IMR-90 (cell line): ENCODE measurements around the gene PES1. TPM values are rescaled to one million over a fixed set of nuclear protein-coding genes. Genes with fewer than 3 reads are reported as not detected.
A peak's percentile ranks its signal among the peaks of the same experiment; 100 is the strongest.

Experiments used
- ATAC-seq: fragments of 200-7000 bp; cut with Tn5 transposase; 2 replicates; pipeline ENCODE4 v1.9.1; 2020; ENCODE audit warnings: low read depth, mild to moderate bottlenecking, moderate library complexity
- BruUV-seq: library from RNA; stranded (reverse); fragments of 400-500 nt; replicated peaks from 2 replicates; lab custom pipeline; 2021; lab: Mats Ljungman, UMichigan
- CTCF ChIA-PET: fragments of 300-600 bp; formaldehyde crosslinking; extraction: SDS; loops from one replicate; lab custom pipeline; 2021; ENCODE audit warnings: antibody characterized with exemption; lab: Yijun Ruan, JAX
- POLR2A ChIA-PET: fragments of 300-600 bp; sonication (Branson Sonifier 250); formaldehyde crosslinking; loops from one replicate; lab custom pipeline; 2022; ENCODE audit warnings: antibody characterized with exemption; ENCODE audit not compliant: unreplicated experiment; lab: Charles Lee
- DNase-seq: peaks from one replicate; pipeline ENCODE4 v3.0.0; 2013
- H2AFZ ChIP-seq: replicated peaks from 2 replicates; pipeline ENCODE3; 2013; ENCODE audit warnings: low read length, mild to moderate bottlenecking; ENCODE audit not compliant: poor library complexity
- H2AK5ac ChIP-seq: 2 replicates; pipeline ENCODE4 v1.6.1; 2013; ENCODE audit warnings: low read depth, low read length, inconsistent platforms
- H2AK9ac ChIP-seq: replicated peaks from 2 replicates; pipeline ENCODE3; 2013; ENCODE audit warnings: mild to moderate bottlenecking, low read depth, low read length, moderate library complexity; ENCODE audit not compliant: poor library complexity
- H2BK120ac ChIP-seq: 2 replicates; pipeline ENCODE4 v1.6.1; 2013; ENCODE audit warnings: low read depth, low read length, inconsistent platforms
- H2BK15ac ChIP-seq: 3 replicates; pipeline ENCODE4 v1.6.1; 2013; ENCODE audit warnings: low read depth, low read length, inconsistent platforms
- H2BK20ac ChIP-seq: 2 replicates; pipeline ENCODE4 v1.6.1; 2013; ENCODE audit warnings: low read depth, mild to moderate bottlenecking, inconsistent platforms, low read length, moderate library complexity
- H2BK5ac ChIP-seq: 2 replicates; pipeline ENCODE4 v1.6.1; 2013; ENCODE audit warnings: mild to moderate bottlenecking, low read depth, low read length, inconsistent platforms; ENCODE audit not compliant: poor library complexity, severe bottlenecking
- H3K14ac ChIP-seq: replicated peaks from 2 replicates; pipeline ENCODE4 v1.6.1; 2013; ENCODE audit warnings: low read depth, low read length, inconsistent platforms
- H3K18ac ChIP-seq: 2 replicates; pipeline ENCODE4 v1.6.1; 2013; ENCODE audit warnings: low read depth, low read length, control low read depth
- H3K23ac ChIP-seq: 2 replicates; pipeline ENCODE4 v1.6.1; 2013; ENCODE audit warnings: low read depth, low read length, inconsistent platforms
- H3K27ac ChIP-seq: 2 replicates; pipeline ENCODE4 v1.5.1; 2013; ENCODE audit warnings: mild to moderate bottlenecking, control low read depth, low read length; ENCODE audit not compliant: insufficient read depth
- H3K27me3 ChIP-seq: 2 replicates; pipeline ENCODE4 v1.6.1; 2013; ENCODE audit warnings: low read length; ENCODE audit not compliant: control insufficient read depth, insufficient read depth
- H3K36me3 ChIP-seq: 2 replicates; pipeline ENCODE4 v1.6.1; 2013; ENCODE audit warnings: low read length, mixed read lengths; ENCODE audit not compliant: control insufficient read depth, insufficient read depth
- H3K4ac ChIP-seq: 2 replicates; pipeline ENCODE4 v1.6.1; 2013; ENCODE audit warnings: low read depth, low read length, inconsistent platforms
- H3K4me1 ChIP-seq: 2 replicates; pipeline ENCODE4 v1.6.1; 2013; ENCODE audit warnings: low read length, mixed read lengths; ENCODE audit not compliant: control insufficient read depth, insufficient read depth
- H3K4me2 ChIP-seq: 2 replicates; pipeline ENCODE4 v1.6.1; 2013; ENCODE audit warnings: low read depth, mild to moderate bottlenecking, control low read depth, low read length, moderate library complexity
- H3K4me3 ChIP-seq: 2 replicates; pipeline ENCODE4 v1.5.1; 2013; ENCODE audit warnings: low read depth, mild to moderate bottlenecking, control low read depth, low read length, moderate library complexity; ENCODE audit not compliant: insufficient read depth
- H3K56ac ChIP-seq: 2 replicates; pipeline ENCODE4 v1.6.1; 2013; ENCODE audit warnings: low read length, inconsistent platforms; ENCODE audit not compliant: insufficient read depth; ENCODE audit errors: extremely low read depth
- H3K79me1 ChIP-seq, 2 experiments: 2 replicates each; pipeline ENCODE4 v1.6.1; 2013; ENCODE audit warnings: low read length in 2 of 2, inconsistent platforms in 1 of 2, low read depth in 1 of 2
- H3K9ac ChIP-seq: 2 replicates; pipeline ENCODE4 v1.6.1; 2013; ENCODE audit warnings: low read depth, low read length, control low read depth
- H3K9me1 ChIP-seq: 2 replicates; pipeline ENCODE4 v1.6.1; 2013; ENCODE audit warnings: low read length, inconsistent platforms; ENCODE audit not compliant: insufficient read depth
- H3K9me3 ChIP-seq: 2 replicates; pipeline ENCODE4 v1.6.1; 2013; ENCODE audit warnings: low read length; ENCODE audit not compliant: control insufficient read depth, insufficient read depth
- H4K20me1 ChIP-seq: 2 replicates; pipeline ENCODE4 v1.6.1; 2013; ENCODE audit warnings: low read length, inconsistent platforms; ENCODE audit not compliant: insufficient read depth
- H4K5ac ChIP-seq: 2 replicates; pipeline ENCODE4 v1.6.1; 2013; ENCODE audit warnings: mild to moderate bottlenecking, low read depth, low read length, control low read depth
- H4K8ac ChIP-seq, 2 experiments: 2 replicates each; pipeline ENCODE4 v1.6.1; 2013; ENCODE audit warnings: low read depth in 2 of 2, low read length in 2 of 2, control low read depth in 1 of 2, inconsistent platforms in 1 of 2
- H4K91ac ChIP-seq: 2 replicates; pipeline ENCODE4 v1.6.1; 2013; ENCODE audit warnings: low read depth, low read length, inconsistent platforms; ENCODE audit not compliant: insufficient read depth
- CHD1 ChIP-seq: IDR thresholded peaks from 2 replicates; pipeline ENCODE4 v1.6.1; 2012; ENCODE audit warnings: low read depth, low read length, improper control_type of control experiment
- FOS ChIP-seq: fragments of 150-350 bp; IDR thresholded peaks from 2 replicates; pipeline ENCODE4 v1.6.1; 2016; ENCODE audit warnings: low read depth, low read length
- MAFK ChIP-seq: IDR thresholded peaks from 2 replicates; pipeline ENCODE4 v1.6.1; 2012; ENCODE audit warnings: low read depth, low read length, improper control_type of control experiment
- POLR2A ChIP-seq: IDR thresholded peaks from 2 replicates; pipeline ENCODE4 v1.6.1; 2012; ENCODE audit warnings: mild to moderate bottlenecking, low read depth, low read length
- RAD21 ChIP-seq: IDR thresholded peaks from 2 replicates; pipeline ENCODE4 v1.6.1; 2012; ENCODE audit warnings: low read length, improper control_type of control experiment
- RCOR1 ChIP-seq: IDR thresholded peaks from 2 replicates; pipeline ENCODE4 v1.6.1; 2012; ENCODE audit warnings: mild to moderate bottlenecking, low read length, improper control_type of control experiment; ENCODE audit not compliant: insufficient replicate concordance
- SMC3 ChIP-seq: fragments of 150-350 bp; IDR thresholded peaks from 2 replicates; pipeline ENCODE4 v1.6.1; 2016; ENCODE audit warnings: low read depth, mild to moderate bottlenecking, antibody characterized with exemption, low read length, moderate library complexity
- WGBS, 2 experiments: methylation state at CpG; one replicate each; pipeline versions ENCODE4 v1.1.5 to v1.1.7; 2013; ENCODE audit warnings: missing lambda C conversion rate in 2 of 2; ENCODE audit not compliant: insufficient read length in 1 of 2; ENCODE audit errors: extremely low coverage in 2 of 2; 5-methylcytosine and 5-hydroxymethylcytosine counted together
- dilution Hi-C: fragments of 300-500 bp; cut with HindIII; formaldehyde crosslinking; loops from one replicate; pipeline ENCODE4 v1.14.3; 2018; ENCODE audit warnings: low sequenced_read_pairs; ENCODE audit not compliant: unreplicated experiment
- in situ Hi-C: fragments of 300-500 bp; cut with MboI; formaldehyde crosslinking; loops from 3 replicates; pipeline ENCODE4 v1.14.3; 2019; ENCODE audit warnings: low sequenced_read_pairs, inconsistent platforms, mixed read lengths
- intact Hi-C: fragments of 100-400 bp; cut with micrococcal nuclease; formaldehyde crosslinking; loops from 2 replicates; pipeline ENCODE4 v1.10.0; 2022
- polyA plus RNA-seq, 3 experiments: library from polyadenylated mRNA; depleted of rRNA; stranded (reverse); fragments of >200 nt; gene quantifications; 2 replicates each; pipeline ENCODE4 v1.2.3, GENCODE V29; 2012; ENCODE audit warnings: low replicate concordance in 1 of 3
- total RNA-seq: library from RNA; depleted of rRNA; stranded (reverse); fragments of >200 nt; gene quantifications from 2 replicates; pipeline ENCODE4 v1.2.3, GENCODE V29; 2012
- TF ChIP-seq, protein P1 (sequence below): fragments of 150-350 bp; IDR thresholded peaks from 2 replicates; pipeline ENCODE4 v1.6.1; 2016; ENCODE audit warnings: low read depth, mild to moderate bottlenecking, low read length, moderate library complexity, borderline replicate concordance
- TF ChIP-seq, protein P2 (sequence below): conservative IDR thresholded peaks from 2 replicates; pipeline ENCODE4 v1.5.1; 2012; ENCODE audit warnings: mild to moderate bottlenecking, low read depth, low read length, improper control_type of control experiment

The PES1 gene
- total and polyA plus RNA-seq, 2 of the 4 experiments (the other 2 are of a cell fraction): 120 to 142 TPM

- TF ChIP-seq SMC3: no peak
Measured at GRCh38 chr22:30606455-30607299, 15.0 kb upstream of the PES1 start, which contains the start of gene TCN2 (continued).

DNA sequence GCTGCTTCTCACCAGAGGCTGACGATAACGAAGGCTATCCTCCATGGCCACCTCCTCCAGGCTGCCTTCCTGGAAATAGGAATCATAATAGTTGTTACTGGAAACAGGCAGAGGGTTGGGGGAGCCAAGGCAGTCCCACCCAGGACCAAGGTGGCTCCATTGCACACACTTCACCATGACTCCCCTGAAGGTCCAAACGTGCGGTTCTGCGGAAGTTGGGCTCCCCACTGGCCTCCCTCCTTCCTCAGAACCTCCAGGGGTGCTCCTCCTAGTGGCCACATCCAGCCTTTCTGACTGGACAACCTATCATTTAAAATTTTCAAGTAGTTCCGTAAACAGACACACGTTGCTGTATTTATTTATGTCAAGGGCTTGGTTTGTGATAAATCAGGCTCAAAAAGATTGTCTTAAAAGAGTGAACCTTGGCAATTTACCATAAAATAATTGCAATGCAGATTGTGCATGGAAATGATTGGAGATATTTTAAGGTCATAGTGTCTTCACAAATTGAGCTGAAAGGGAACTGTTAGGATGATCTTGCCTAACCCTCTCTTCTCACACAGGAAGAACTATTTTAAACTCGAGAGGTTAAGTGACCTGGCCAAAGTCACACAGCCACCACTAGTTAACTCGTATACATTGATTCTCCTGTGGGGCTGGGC lies 13.9 kb upstream of the PES1 start:
- no peaks in the 10 kb centered on the region; the same call in 1 of the 2 replicates for H3K27me3 ChIP-seq
- no peak overlapping the region for H3K23ac ChIP-seq
- no peak overlapping the region for H2BK5ac ChIP-seq
- BruUV-seq: no TSS peak
- H3K79me1 ChIP-seq: no peaks in the 10 kb centered on the region; a peak in 1 of 4 replicates
- no peaks in the 10 kb centered on the region for H3K36me3 ChIP-seq
- H3K27ac ChIP-seq: no peak overlapping the region
- H2BK15ac ChIP-seq: no peak overlapping the region
- in situ Hi-C loops: no loop called here
- DNase-seq (peak; percentile 25), ATAC-seq (no peak)
- ChIA-PET CTCF (interaction anchor here (0.6 to 1.2 kb wide), 2 partner anchors 14 to 193 kb away, joined by 3 to 6 read pairs; partner anchors contain the start of gene PES1), POLR2A (no interaction called here)
- H2AK5ac ChIP-seq: peak overlapping the region; percentile 5; the same call in 1 of the 2 replicates
- H3K9me3 ChIP-seq: no peaks in the 10 kb centered on the region
- H3K14ac ChIP-seq: no peak overlapping the region
- H2BK120ac ChIP-seq: no peak overlapping the region
- H3K4me2 ChIP-seq: no peak overlapping the region
- no peak overlapping the region for H3K4ac ChIP-seq
- no peak overlapping the region for H3K4me3 ChIP-seq
- TF ChIP-seq POLR2A (no peak), RAD21 (no peak), RCOR1 (no peak), SMC3 (no peak), CHD1 (no peak), MAFK (no peak), FOS (no peak)
- TF ChIP-seq, protein P1, sequence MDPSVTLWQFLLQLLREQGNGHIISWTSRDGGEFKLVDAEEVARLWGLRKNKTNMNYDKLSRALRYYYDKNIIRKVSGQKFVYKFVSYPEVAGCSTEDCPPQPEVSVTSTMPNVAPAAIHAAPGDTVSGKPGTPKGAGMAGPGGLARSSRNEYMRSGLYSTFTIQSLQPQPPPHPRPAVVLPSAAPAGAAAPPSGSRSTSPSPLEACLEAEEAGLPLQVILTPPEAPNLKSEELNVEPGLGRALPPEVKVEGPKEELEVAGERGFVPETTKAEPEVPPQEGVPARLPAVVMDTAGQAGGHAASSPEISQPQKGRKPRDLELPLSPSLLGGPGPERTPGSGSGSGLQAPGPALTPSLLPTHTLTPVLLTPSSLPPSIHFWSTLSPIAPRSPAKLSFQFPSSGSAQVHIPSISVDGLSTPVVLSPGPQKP: no peak
- TF ChIP-seq, protein P2, sequence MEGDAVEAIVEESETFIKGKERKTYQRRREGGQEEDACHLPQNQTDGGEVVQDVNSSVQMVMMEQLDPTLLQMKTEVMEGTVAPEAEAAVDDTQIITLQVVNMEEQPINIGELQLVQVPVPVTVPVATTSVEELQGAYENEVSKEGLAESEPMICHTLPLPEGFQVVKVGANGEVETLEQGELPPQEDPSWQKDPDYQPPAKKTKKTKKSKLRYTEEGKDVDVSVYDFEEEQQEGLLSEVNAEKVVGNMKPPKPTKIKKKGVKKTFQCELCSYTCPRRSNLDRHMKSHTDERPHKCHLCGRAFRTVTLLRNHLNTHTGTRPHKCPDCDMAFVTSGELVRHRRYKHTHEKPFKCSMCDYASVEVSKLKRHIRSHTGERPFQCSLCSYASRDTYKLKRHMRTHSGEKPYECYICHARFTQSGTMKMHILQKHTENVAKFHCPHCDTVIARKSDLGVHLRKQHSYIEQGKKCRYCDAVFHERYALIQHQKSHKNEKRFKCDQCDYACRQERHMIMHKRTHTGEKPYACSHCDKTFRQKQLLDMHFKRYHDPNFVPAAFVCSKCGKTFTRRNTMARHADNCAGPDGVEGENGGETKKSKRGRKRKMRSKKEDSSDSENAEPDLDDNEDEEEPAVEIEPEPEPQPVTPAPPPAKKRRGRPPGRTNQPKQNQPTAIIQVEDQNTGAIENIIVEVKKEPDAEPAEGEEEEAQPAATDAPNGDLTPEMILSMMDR: peak; percentile 61
- H2BK20ac ChIP-seq: no peak overlapping the region
- no CpG with 5 or more reads among the region's 9 CpGs for WGBS, 2 experiments
- dilution Hi-C loops: no loop called here
- intact Hi-C loops: no loop called here
- H4K5ac ChIP-seq: 0 out of 2 replicates have a peak overlapping the region, but pooled peaks have one; percentile 13
- H4K91ac ChIP-seq: no peak overlapping the region
- H3K56ac ChIP-seq: no peak overlapping the region
- no peaks in the 10 kb centered on the region for H4K20me1 ChIP-seq
- peaks cover 14% of the 10 kb centered on the region for H3K4me1 ChIP-seq
- H4K8ac ChIP-seq: peak overlapping the region; percentile 79 to 89; a peak in 3 of 4 replicates
- peak overlapping the region; percentile 58 for H2AK9ac ChIP-seq
- peak overlapping the region; percentile 83 for H2AFZ ChIP-seq
- H3K18ac ChIP-seq: no peak overlapping the region
- H3K9me1 ChIP-seq: peaks cover 14% of the 10 kb centered on the region
- H3K9ac ChIP-seq: no peak overlapping the region
